GM18858 (cell line): ENCODE measurements around the gene AP2A2.

Experiments used
- ATAC-seq: cut with Tn5 transposase; IDR thresholded peaks from one replicate; pipeline ENCODE4 v1.9.1; 2021; ENCODE audit not compliant: unreplicated experiment

AP2A2 gene

GRCh38 chr11:1052133-1053011 lies 126.7 kb downstream of the AP2A2 start:
- ATAC-seq, result no peak

- ATAC-seq, result no peak
Measured at GRCh38 chr11:1053121-1053901, 127.6 kb downstream of the AP2A2 start.

- ATAC-seq, result no peak
Measured at GRCh38 chr11:1054143-1055108, 128.8 kb downstream of the AP2A2 start.

- ATAC-seq, result no peak
Measured at GRCh38 chr11:1055109-1055703, 129.5 kb downstream of the AP2A2 start.

GRCh38 chr11:1055990-1056771 lies 130.5 kb downstream of the AP2A2 start:
- ATAC-seq, result no peak

- ATAC-seq, result no peak
Measured at GRCh38 chr11:1057806-1058205, 132.1 kb downstream of the AP2A2 start.

GRCh38 chr11:1059759-1060158 lies 134.1 kb downstream of the AP2A2 start:
- ATAC-seq, result no peak

GRCh38 chr11:1060410-1060809 lies 134.7 kb downstream of the AP2A2 start:
- no peak for ATAC-seq

GRCh38 chr11:1060852-1061616 lies 135.4 kb downstream of the AP2A2 start:
- no peak for ATAC-seq
